GM12872 (cell line): Measurements from ENCODE around the gene PSMC6.

Source experiments
- TF ChIP-seq, protein P1 (sequence below): IDR thresholded peaks from 3 replicates; pipeline ENCODE4 v1.5.1; 2011; ENCODE audit warnings: low read depth, mild to moderate bottlenecking, low read length, moderate library complexity; ENCODE audit not compliant: insufficient read depth

Gene PSMC6

DNA sequence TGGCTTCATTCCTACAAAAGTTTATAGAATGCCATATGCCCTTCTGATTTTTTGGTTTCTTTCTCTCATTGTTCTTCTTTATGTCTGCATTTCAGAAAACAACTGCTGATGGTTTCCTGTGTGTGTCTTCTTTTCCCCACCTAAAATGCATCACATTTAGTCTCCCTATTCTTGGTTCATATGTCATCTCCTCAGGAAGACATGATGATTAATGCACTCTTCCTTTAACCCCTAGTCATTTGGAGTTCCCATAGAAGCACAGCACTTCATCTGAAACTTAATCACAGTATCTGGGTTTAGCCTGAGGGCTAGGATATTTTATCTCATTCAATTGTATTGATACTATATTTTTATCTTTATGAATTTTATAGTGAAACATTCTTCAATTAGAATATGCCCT is 62.9 kb downstream of the PSMC6 start:
- TF ChIP-seq, protein P1, sequence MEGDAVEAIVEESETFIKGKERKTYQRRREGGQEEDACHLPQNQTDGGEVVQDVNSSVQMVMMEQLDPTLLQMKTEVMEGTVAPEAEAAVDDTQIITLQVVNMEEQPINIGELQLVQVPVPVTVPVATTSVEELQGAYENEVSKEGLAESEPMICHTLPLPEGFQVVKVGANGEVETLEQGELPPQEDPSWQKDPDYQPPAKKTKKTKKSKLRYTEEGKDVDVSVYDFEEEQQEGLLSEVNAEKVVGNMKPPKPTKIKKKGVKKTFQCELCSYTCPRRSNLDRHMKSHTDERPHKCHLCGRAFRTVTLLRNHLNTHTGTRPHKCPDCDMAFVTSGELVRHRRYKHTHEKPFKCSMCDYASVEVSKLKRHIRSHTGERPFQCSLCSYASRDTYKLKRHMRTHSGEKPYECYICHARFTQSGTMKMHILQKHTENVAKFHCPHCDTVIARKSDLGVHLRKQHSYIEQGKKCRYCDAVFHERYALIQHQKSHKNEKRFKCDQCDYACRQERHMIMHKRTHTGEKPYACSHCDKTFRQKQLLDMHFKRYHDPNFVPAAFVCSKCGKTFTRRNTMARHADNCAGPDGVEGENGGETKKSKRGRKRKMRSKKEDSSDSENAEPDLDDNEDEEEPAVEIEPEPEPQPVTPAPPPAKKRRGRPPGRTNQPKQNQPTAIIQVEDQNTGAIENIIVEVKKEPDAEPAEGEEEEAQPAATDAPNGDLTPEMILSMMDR: no peak

DNA sequence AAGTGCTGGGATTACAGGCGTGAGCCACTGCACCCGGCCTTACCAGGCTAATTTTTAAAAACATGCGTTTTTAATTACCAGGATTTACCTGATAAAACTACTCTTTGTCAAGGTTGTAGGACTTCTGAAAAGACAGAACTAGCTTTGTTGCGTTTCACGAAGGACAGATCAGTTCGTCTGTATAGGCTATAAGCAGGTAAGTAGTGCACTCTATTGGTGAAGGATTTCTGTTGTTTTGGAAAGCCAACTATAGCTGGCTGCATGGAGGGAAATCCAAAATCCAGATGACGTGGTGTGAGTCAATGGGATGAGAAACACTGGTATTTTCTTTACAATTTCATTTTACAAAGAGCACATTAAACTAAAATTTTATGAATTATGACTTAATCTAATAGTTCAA is 69.8 kb downstream of the PSMC6 start:
- TF ChIP-seq, protein P1: no peak
